Thyroid gland (tissue), 4 donors: ENCODE data around the gene KIDINS220. TPM values are rescaled to one million over a fixed set of nuclear protein-coding genes. Genes with fewer than 3 reads are reported as not detected.
A peak's percentile ranks its signal among the peaks of the same experiment; 100 is the strongest.

Source experiments
- DNase-seq, 2 donors: peaks; one replicate each; pipeline ENCODE4 v3.0.0-alpha.2; 2019
- H3K27ac ChIP-seq, 3 donors: fragments of 200-600 bp; sonication (generic); 1 replicate in 2 of 3; 2 replicates in 1 of 3; pipeline ENCODE4 v1.5.1; 2016 to 2019; ENCODE audit warnings: mild to moderate bottlenecking in 1 of 3, moderate library complexity in 1 of 3
- H3K27me3 ChIP-seq: fragments of 200-600 bp; sonication (generic); one replicate; pipeline ENCODE4 v1.5.1; 2019
- H3K36me3 ChIP-seq, 2 donors: fragments of 200-600 bp; sonication (generic); one replicate each; pipeline ENCODE4 v1.5.1; 2016 to 2019
- H3K4me1 ChIP-seq, 2 donors: fragments of 200-600 bp; sonication (generic); one replicate each; pipeline ENCODE4 v1.5.1; 2017 to 2019
- H3K4me3 ChIP-seq, 3 donors: fragments of 200-600 bp; sonication (generic); replicated peaks in 1 of 3; 1 replicate in 2 of 3; 2 replicates in 1 of 3; pipeline ENCODE4 v1.5.1; 2016; ENCODE audit warnings: mild to moderate bottlenecking in 1 of 3
- H3K9me3 ChIP-seq: fragments of 200-600 bp; sonication (generic); one replicate; pipeline ENCODE4 v1.5.1; 2017
- CTCF ChIP-seq, 6 experiments: fragments of 200-600 bp in 3 of 6; fragments of 450-650 bp in 3 of 6; sonication (generic) in 3 of 6; IDR thresholded peaks; one replicate each; pipeline ENCODE4 v1.5.1; 2016 to 2019; ENCODE audit warnings: antibody characterized with exemption in 6 of 6, mild to moderate bottlenecking in 2 of 6, inconsistent platforms in 1 of 6, moderate library complexity in 1 of 6
- POLR2A ChIP-seq, 2 donors: fragments of 450-650 bp; IDR thresholded peaks; one replicate each; pipeline ENCODE4 v1.6.1; 2017; ENCODE audit warnings: antibody characterized with exemption in 2 of 2, mild to moderate bottlenecking in 2 of 2, moderate library complexity in 1 of 2
- WGBS, 2 donors: methylation state at CpG; one replicate each; pipeline ENCODE4 v1.1.5; 2017; 5-methylcytosine and 5-hydroxymethylcytosine counted together
- intact Hi-C: fragments of 100-400 bp; cut with DNase I; formaldehyde crosslinking; loops from one replicate; pipeline ENCODE4 v1.15.1; 2023
- total RNA-seq, 4 donors: library from RNA; depleted of rRNA; stranded (reverse); fragments of >200 nt; gene quantifications; one replicate each; pipeline ENCODE4 v1.2.3, GENCODE V29; 2016

Gene KIDINS220
- total RNA-seq, 4 donors from 2014 or later: 74.0 to 140 (median 79.3) TPM

GRCh38 chr2:8681786-8682692 is 155.4 kb downstream of the KIDINS220 start, which contains the start of gene ID2:
Gene ID2, plus strand, starts transcription at chr2:8682056. Its CDS starts 110 bp downstream, at chr2:8682166.
- no peaks in the 10 kb centered on the region for H3K36me3 ChIP-seq
- intact Hi-C loops: no loop called here
- DNase-seq: peak; percentile 99
- H3K27me3 ChIP-seq: no peaks in the 10 kb centered on the region
- H3K4me3 ChIP-seq: peak within 1 kb of the TSS; percentile 39 to 99 (median 73)
- no peaks in the 10 kb centered on the region for H3K9me3 ChIP-seq
- peak; percentile 100 for TF ChIP-seq POLR2A (IDR thresholded peaks at IDR 0.05)
- TF ChIP-seq CTCF (IDR thresholded peaks at IDR 0.05): peak in 1 of 6 experiments; percentile 7
- H3K27ac ChIP-seq: peak within 1 kb of the TSS; percentile 99 to 100 (median 100)
- WGBS, 2 donors: 0% methylated on average over 13 to 27 of the region's 70 CpGs
- peaks cover 23 to 27% of the 10 kb centered on the region in 2 donors for H3K4me1 ChIP-seq

GRCh38 chr2:8680822-8681760 is 156.3 kb downstream of the KIDINS220 start:
- peak; percentile 81 for DNase-seq
- TF ChIP-seq CTCF (IDR thresholded peaks at IDR 0.05) (peak in 1 of 6 experiments; percentile 6), POLR2A (IDR thresholded peaks at IDR 0.05) (peak in 1 of 2 donors; percentile 54)
- WGBS, 2 donors: 0 to 1% methylated on average over 29 to 30 of the region's 30 CpGs
- Histone ChIP-seq H3K4me3 (peak overlapping the region in 2 of 3 donors; percentile 33 to 73), H3K27ac (peak overlapping the region; percentile 99 to 100 (median 100)), H3K9me3 (no peaks in the 10 kb centered on the region), H3K27me3 (no peaks in the 10 kb centered on the region), H3K4me1 (peaks cover 31 to 35% of the 10 kb centered on the region in 2 donors), H3K36me3 (no peaks in the 10 kb centered on the region)
- intact Hi-C loops: no loop called here

GRCh38 chr2:8679827-8680731 is 157.3 kb downstream of the KIDINS220 start:
- Histone ChIP-seq H3K4me3 (peak overlapping the region in 1 of 3 donors; percentile 73), H3K27ac (peak overlapping the region; percentile 99 to 100 (median 100)), H3K4me1 (peaks cover 32 to 37% of the 10 kb centered on the region in 2 donors), H3K36me3 (no peaks in the 10 kb centered on the region), H3K9me3 (no peaks in the 10 kb centered on the region), H3K27me3 (no peaks in the 10 kb centered on the region)
- WGBS, 2 donors: 21% methylated on average over 19 of the region's 19 CpGs
- DNase-seq: peak; percentile 86 to 88
- intact Hi-C loops: no loop called here
- TF ChIP-seq POLR2A (IDR thresholded peaks at IDR 0.05) (peak; percentile 44 to 95), CTCF (IDR thresholded peaks at IDR 0.05) (no peak)

- DNase-seq: no peak
- no peak for TF ChIP-seq POLR2A (IDR thresholded peaks at IDR 0.05)
- TF ChIP-seq CTCF (IDR thresholded peaks at IDR 0.05): no peak
- Histone ChIP-seq H3K4me1 (peaks cover 32 to 33% of the 10 kb centered on the region in 2 donors), H3K27me3 (no peaks in the 10 kb centered on the region), H3K27ac (peak overlapping the region; percentile 99 to 100 (median 100)), H3K9me3 (no peaks in the 10 kb centered on the region), H3K36me3 (no peaks in the 10 kb centered on the region), H3K4me3 (peak overlapping the region; percentile 54 to 73 (median 56))
- 6 to 9% methylated on average over 8 of the region's 8 CpGs for WGBS, 2 donors
- intact Hi-C loops: no loop called here
Measured at GRCh38 chr2:8679567-8679826, 157.9 kb downstream of the KIDINS220 start.

Other genes starting within 250 kb of the KIDINS220 start
- gene ID2, start 155.6 kb downstream of the KIDINS220 start, total RNA-seq: 100 to 1,000 TPM; 226 to 298 (median 247) TPM
- gene MBOAT2, start 166.1 kb upstream of the KIDINS220 start, total RNA-seq: 10 to 100 TPM; 20.5 to 42.8 (median 24.4) TPM